HG03571 (cell line): Measurements from ENCODE around the gene PPARD.
"Not testable (repeated sequence)": the region's sequence is repeated elsewhere in the genome, so short reads cannot be mapped to it uniquely, and the experiment has no call there.

ENCODE experiments used
- ATAC-seq: cut with Tn5 transposase; IDR thresholded peaks from one replicate; pipeline ENCODE4 v1.9.1; 2021; ENCODE audit not compliant: unreplicated experiment

Gene PPARD

DNA sequence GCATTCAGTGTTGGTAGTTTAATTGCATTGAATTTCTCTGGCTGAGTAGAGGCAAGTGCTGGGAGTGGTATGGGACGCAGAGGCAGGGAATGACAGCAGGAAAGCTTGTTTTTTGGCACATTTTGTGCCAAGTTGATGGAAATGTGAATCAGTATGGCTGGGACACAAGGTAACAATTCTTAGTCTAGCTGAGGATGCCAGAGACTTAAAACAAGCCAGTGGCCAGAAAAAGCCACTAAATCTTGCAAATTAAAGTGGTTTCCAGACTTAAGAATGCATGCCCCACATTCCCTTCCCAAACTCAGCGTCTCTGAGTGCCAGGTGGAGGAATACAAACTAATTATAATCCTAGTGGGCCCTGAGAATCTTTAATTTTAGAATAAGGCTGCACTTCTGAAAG, 35.9 kb downstream of the PPARD start:
- ATAC-seq, result no peak

- ATAC-seq, result no peak
Observed at GRCh38 chr6:35381132-35381531, 38.8 kb downstream of the PPARD start.

DNA sequence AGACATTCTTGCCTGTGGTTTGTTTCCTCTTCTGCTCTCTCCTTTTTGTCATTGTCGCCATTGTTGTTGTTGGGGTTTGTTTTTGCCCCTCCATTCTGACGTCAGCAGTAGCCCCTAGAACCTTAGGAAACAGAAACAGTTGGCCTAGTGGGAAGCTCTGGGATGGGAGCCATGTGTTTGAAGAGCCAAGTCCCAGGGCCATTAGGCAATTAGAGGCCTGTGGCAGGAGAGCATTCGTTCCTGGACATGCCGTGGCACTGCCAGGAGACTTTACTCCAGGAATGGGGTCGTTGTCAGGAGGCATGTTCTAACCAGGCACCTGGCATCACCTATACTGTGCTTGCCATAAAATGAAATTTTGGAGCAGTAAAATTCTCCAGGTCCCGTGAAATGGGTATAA, 39.7 kb downstream of the PPARD start:
- no peak for ATAC-seq

- ATAC-seq, result no peak
Observed at GRCh38 chr6:35385457-35386202, 43.3 kb downstream of the PPARD start.

DNA sequence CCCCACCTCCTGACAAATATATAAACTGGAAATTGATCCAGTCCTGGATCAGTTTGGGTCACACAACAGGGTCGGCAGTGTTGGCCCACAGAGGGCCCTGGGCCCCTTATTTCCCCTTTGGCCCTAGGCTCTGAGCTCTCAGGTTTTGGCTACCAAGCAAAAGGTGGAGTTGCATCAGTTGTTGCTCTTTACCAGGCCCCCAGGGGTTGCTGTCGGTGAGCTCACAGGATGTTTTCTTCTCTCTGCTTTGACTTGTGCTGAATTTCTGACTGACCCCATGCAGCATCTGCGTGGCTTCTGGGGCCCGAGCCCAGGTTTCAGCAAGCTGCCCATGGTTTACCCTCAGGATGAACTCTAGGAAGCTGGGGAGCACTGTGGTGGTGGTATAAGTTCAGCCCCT, 44.6 kb downstream of the PPARD start:
- no peak for ATAC-seq

GRCh38 chr6:35388030-35388429, 45.7 kb downstream of the PPARD start:
- ATAC-seq, result no peak

- no peak for ATAC-seq
Observed at GRCh38 chr6:35388772-35389352, 46.5 kb downstream of the PPARD start.

DNA sequence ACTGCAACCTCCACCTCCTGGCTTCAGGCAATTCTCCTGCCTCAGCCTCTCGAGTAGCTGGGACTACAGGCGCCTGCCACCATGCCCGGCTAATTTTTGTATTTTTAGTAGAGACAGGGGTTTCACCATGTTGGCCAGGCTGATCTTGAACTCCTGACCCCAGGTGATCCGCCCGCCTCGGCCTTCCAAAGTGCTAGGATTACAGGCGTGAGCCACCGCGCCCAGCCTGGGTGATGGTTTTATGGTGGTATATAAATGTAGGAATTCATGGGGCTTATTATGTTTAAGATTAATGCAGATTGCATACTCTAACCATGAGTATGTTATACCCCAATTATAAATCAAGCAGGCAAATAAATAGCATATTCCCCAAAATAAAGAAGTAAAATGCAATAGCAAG, 47.0 kb downstream of the PPARD start:
- ATAC-seq, result not testable (repeated sequence)

GRCh38 chr6:35391240-35391968, 49.0 kb downstream of the PPARD start:
- no peak for ATAC-seq

- ATAC-seq, result no peak
Observed at GRCh38 chr6:35392111-35392702, 49.8 kb downstream of the PPARD start.

- ATAC-seq, result no peak
Observed at GRCh38 chr6:35392773-35393672, 50.7 kb downstream of the PPARD start.

GRCh38 chr6:35396991-35397390, 54.6 kb downstream of the PPARD start:
- no peak for ATAC-seq

- no peak for ATAC-seq
Observed at GRCh38 chr6:35397806-35398418, 55.6 kb downstream of the PPARD start.

- ATAC-seq, result no peak
Observed at GRCh38 chr6:35398526-35398925, 56.2 kb downstream of the PPARD start.

DNA sequence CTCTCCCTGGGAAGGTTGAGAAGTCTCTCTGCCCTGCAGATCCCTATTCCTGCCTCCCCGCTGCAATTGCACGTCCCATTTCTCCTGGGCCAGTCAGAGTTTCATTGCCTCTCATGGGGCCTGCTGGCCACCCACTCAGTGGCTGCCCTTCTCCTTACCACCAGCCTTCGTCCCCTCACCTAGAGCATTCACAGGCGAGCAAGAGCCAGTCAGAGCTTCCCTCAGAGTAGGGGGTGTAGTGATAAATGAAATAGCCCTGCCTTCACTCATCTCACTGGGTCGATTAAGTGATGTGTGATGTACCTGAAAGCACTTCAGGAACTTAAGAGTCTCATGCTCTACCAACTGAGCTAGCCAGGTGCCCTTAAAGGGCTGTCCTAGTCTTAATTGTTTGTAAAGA, 57.8 kb downstream of the PPARD start:
- ATAC-seq, result no peak

GRCh38 chr6:35400901-35401311, 58.5 kb downstream of the PPARD start:
- no peak for ATAC-seq

GRCh38 chr6:35401514-35401913, 59.2 kb downstream of the PPARD start:
- no peak for ATAC-seq

DNA sequence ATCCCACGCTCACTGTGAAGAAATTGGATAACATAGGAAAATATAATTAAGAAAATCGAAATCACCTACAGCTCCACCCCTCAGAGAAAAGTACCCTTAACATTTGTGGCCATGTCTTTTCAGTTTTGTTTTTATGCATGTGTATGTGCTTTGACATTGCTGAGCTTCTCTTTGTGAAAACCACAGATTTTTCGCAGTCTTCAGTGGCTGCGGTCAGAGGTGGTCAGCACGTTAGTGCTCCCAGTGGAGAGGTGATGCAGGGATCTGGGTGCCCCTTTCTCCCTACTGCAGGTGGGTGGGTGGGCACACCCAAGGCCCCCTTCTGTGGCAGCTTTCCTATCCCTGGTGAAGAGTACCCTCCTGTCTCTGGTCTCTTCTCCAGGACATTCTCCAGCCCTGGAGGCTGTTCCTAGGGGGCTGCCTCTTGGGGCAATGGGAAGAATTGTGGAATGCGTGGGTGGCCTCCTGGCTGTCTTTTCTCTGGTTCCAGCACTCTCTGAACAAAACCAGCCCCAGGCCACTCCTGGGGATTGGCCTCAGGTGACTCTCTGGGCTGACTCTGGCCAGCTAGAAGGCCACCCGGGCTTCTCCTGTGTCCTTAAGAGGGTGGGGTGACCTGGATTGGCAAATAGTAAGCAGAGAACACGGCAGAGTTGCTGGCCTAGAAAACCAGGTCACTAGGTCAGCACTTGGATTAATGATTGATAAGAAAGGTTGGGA, 59.9 kb downstream of the PPARD start:
- no peak for ATAC-seq

DNA sequence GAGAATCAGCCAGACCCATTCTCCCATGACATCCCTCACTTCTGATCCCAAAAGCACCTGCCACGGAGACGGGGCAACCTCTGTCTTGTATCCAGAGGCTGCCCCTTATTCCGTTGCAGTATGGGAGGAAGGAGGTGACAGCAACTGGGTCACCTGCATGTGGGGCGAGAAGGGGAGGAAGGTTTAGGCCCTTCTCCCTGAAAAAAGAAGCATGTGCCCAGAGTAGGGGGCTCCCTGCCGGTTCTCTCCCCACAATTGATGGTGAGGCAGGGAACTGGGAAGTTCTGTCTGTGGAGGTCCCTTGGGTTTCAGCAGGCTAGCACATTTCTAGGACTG, 60.5 kb downstream of the PPARD start:
- no peak for ATAC-seq
